Measurements from ENCODE around the gene SAMD4A.

Gene SAMD4A

DNA sequence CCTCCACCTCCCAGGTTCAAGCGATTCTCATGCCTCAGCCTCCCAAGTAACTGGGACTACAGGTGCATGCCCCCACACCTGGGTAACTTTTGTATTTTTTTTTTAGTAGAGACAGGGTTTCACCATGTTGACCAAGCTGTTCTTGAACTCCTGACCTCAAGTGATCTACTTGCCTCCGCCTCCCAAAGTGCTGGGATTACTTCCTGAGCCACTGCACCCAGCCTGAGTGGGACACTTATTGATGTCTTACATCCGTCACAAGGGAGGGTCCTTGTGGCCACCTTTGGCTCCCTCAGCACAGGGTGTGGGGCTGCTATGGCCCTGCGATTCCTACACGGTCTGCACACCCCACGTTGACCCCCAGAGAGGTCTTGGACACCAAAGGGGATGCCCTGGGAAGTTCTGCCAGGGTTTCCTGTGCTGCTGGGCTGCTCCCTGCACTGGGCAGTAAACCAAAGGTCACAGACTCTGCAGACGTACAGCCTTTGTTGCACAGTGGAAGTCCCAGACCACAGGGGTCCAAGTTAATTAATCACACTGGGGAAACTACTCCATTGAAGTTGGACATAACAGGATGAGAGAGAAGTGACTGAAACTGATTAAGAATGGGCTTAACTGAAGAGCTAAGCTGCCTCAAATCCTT, 95.7 kb downstream of the SAMD4A start:
- no peak for DNase-seq

GRCh38 chr14:54664961-54665360, 98.0 kb downstream of the SAMD4A start:
- no peak for DNase-seq

- DNase-seq: no peak
Measured at GRCh38 chr14:54665946-54666345, 99.0 kb downstream of the SAMD4A start.

GRCh38 chr14:54667026-54667744, 100.3 kb downstream of the SAMD4A start:
- DNase-seq: no peak

DNA sequence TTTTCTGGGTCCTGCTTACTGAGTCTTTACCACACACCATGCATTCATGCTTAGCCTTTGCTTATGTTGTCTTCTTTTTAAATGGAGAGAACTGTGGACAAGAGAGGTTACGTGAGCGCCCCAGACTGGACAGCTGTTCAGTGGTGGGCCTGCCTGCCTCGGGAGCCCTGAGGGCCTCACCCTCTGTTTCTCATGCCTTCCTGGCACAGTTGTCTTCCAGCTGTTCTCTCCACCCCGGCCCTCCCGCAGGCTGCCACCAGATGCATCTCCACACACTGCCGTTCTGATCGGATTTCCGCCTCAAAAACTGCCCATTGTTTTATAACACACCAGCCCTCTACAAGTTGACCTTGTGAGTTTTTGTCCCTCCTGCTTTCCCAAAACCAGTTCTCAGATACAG, 100.8 kb downstream of the SAMD4A start:
- DNase-seq: no peak

- DNase-seq: peak; percentile 93
Measured at GRCh38 chr14:54669721-54670561, 103.0 kb downstream of the SAMD4A start.

GRCh38 chr14:54671537-54671936, 104.6 kb downstream of the SAMD4A start:
- DNase-seq: no peak

GRCh38 chr14:54672181-54672580, 105.3 kb downstream of the SAMD4A start:
- no peak for DNase-seq

GRCh38 chr14:54672688-54673087, 105.8 kb downstream of the SAMD4A start:
- DNase-seq: no peak

GRCh38 chr14:54673193-54674045, 106.5 kb downstream of the SAMD4A start:
- DNase-seq: peak; percentile 78

GRCh38 chr14:54674046-54674741, 107.3 kb downstream of the SAMD4A start:
- no peak for DNase-seq

- DNase-seq: no peak
Measured at GRCh38 chr14:54675236-54676128, 108.6 kb downstream of the SAMD4A start.

- peak; percentile 95 for DNase-seq
Measured at GRCh38 chr14:54676812-54677708, 110.1 kb downstream of the SAMD4A start.

DNA sequence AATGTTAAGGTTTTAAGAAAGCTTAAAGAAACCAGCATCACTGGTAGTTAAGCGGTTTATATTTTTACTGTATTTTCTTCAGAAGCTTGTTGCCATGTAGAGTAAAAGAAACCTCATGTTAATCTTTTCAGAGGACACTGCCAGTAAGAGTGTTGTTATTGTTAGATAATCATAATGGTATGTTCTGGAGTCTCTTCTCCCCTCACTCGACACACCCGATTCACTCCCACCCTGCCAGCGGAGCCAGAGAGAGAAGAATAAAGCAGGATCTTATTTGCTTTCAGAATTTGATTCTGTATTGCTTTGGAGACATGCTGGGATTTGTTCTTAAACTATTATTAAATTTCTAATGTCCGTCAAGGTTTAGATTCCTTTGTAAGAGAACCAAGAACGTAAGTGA, 113.7 kb downstream of the SAMD4A start:
- peak; percentile 34 for DNase-seq

GRCh38 chr14:54681811-54682261, 114.9 kb downstream of the SAMD4A start:
- peak; percentile 33 for DNase-seq

GRCh38 chr14:54682578-54682977, 115.7 kb downstream of the SAMD4A start:
- DNase-seq: no peak

GRCh38 chr14:54683882-54684794, 117.2 kb downstream of the SAMD4A start:
- peak; percentile 88 for DNase-seq

GRCh38 chr14:54685286-54685845, 118.4 kb downstream of the SAMD4A start:
- DNase-seq: no peak

All from fibroblast of skin of scalp (primary cell).